BLaER1 treated with 17β-estradiol and CSF1 and Interleukin-3, amounts not matched to agents 10 nM and 100 nM (cell line): Measurements from ENCODE around the gene USP37.

ENCODE experiments used
- H3K27ac ChIP-seq, 11 experiments: shearing (Covaris generic); formaldehyde crosslinking; 2 replicates each; pipeline ENCODE4 v1.8.1; 2022
- H3K27me3 ChIP-seq, 11 experiments: shearing (Covaris generic); formaldehyde crosslinking; 2 replicates each; pipeline ENCODE4 v1.8.1; 2022
- H3K36me3 ChIP-seq, 11 experiments: shearing (Covaris generic); formaldehyde crosslinking; 2 replicates each; pipeline ENCODE4 v1.8.1; 2022
- H3K4me1 ChIP-seq, 10 experiments: shearing (Covaris generic); formaldehyde crosslinking; 2 replicates each; pipeline ENCODE4 v1.8.1; 2022
- H3K4me2 ChIP-seq, 11 experiments: shearing (Covaris generic); formaldehyde crosslinking; 2 replicates each; pipeline ENCODE4 v1.8.1; 2022
- H3K4me3 ChIP-seq, 10 experiments: shearing (Covaris generic); formaldehyde crosslinking; 2 replicates each; pipeline ENCODE4 v1.8.1; 2022
- H3K9ac ChIP-seq, 11 experiments: shearing (Covaris generic); formaldehyde crosslinking; 2 replicates each; pipeline ENCODE4 v1.8.1; 2022
- H3K9me3 ChIP-seq, 11 experiments: shearing (Covaris generic); formaldehyde crosslinking; replicated peaks in 1 of 11; 2 replicates each; pipeline ENCODE4 v1.8.1; 2022
- H4K20me1 ChIP-seq, 11 experiments: shearing (Covaris generic); formaldehyde crosslinking; 2 replicates each; pipeline ENCODE4 v1.8.1; 2022
- Cebpa-rat ChIP-seq, 11 experiments: shearing (Covaris generic); IDR thresholded peaks; 2 replicates each; pipeline ENCODE4 v1.8.1; 2022

The USP37 gene

GRCh38 chr2:218568190-218569037, at the start of gene USP37, which contains the start of gene CNOT9:
Gene USP37 (minus strand): TSS chr2:218568351. CDS start chr2:218558653, 9,698 bp downstream.
Gene CNOT9 (plus strand): TSS chr2:218568839. CDS start chr2:218568955, 116 bp downstream.
- peak within 1 kb of the TSS; percentile 84 to 98 (median 95) for H3K27ac ChIP-seq
- peak within 1 kb of the TSS; percentile 79 to 95 (median 86) for H3K4me3 ChIP-seq
- peaks cover 33 to 44% (median 41%) of the 10 kb centered on the region in 10 experiments for H3K4me1 ChIP-seq
- H3K4me2 ChIP-seq, result peak within 1 kb of the TSS; percentile 85 to 99 (median 94)
- H4K20me1 ChIP-seq, result peaks cover 7 to 56% (median 40%) of the 10 kb centered on the region in 11 experiments; a peak in 21 of 22 replicates
- peaks cover 29 to 64% (median 49%) of the 10 kb centered on the region in 11 experiments for H3K36me3 ChIP-seq
- no peaks in the 10 kb centered on the region for H3K9me3 ChIP-seq
- no peaks in the 10 kb centered on the region for H3K27me3 ChIP-seq
- no peak for TF ChIP-seq Cebpa-rat (IDR thresholded peaks at IDR 0.05)
- H3K9ac ChIP-seq, result peak within 1 kb of the TSS; percentile 91 to 98 (median 95)

- H3K4me2 ChIP-seq, result no peak overlapping the region
- H4K20me1 ChIP-seq, result no peaks in the 10 kb centered on the region
- no peaks in the 10 kb centered on the region; a peak in 1 of 22 replicates for H3K36me3 ChIP-seq
- H3K27me3 ChIP-seq, result no peaks in the 10 kb centered on the region
- no peak overlapping the region for H3K27ac ChIP-seq
- H3K9me3 ChIP-seq, result no peaks in the 10 kb centered on the region
- no peaks in the 10 kb centered on the region for H3K4me1 ChIP-seq
- no peak overlapping the region for H3K9ac ChIP-seq
- H3K4me3 ChIP-seq, result no peak overlapping the region
- TF ChIP-seq Cebpa-rat (IDR thresholded peaks at IDR 0.05), result no peak
Observed at GRCh38 chr2:218615868-218616315, 47.7 kb upstream of the USP37 start.

- H3K9me3 ChIP-seq, result no peaks in the 10 kb centered on the region
- H3K4me3 ChIP-seq, result no peak within 1 kb of the TSS
- no peak for TF ChIP-seq Cebpa-rat (IDR thresholded peaks at IDR 0.05)
- no peaks in the 10 kb centered on the region for H4K20me1 ChIP-seq
- no peaks in the 10 kb centered on the region for H3K27me3 ChIP-seq
- no peaks in the 10 kb centered on the region for H3K4me1 ChIP-seq
- H3K27ac ChIP-seq, result no peak within 1 kb of the TSS
- no peak within 1 kb of the TSS for H3K9ac ChIP-seq
- no peak within 1 kb of the TSS for H3K4me2 ChIP-seq
- H3K36me3 ChIP-seq, result no peaks in the 10 kb centered on the region
Observed at GRCh38 chr2:218607436-218608115, 39.4 kb upstream of the USP37 start, which contains the start of gene PLCD4. Gene PLCD4 (plus strand): TSS chr2:218607899. CDS start chr2:218615740, 7,841 bp downstream.

- no peak overlapping the region for H3K4me2 ChIP-seq
- no peak overlapping the region for H3K9ac ChIP-seq
- no peak overlapping the region for H3K27ac ChIP-seq
- no peaks in the 10 kb centered on the region for H3K27me3 ChIP-seq
- no peaks in the 10 kb centered on the region for H3K36me3 ChIP-seq
- no peaks in the 10 kb centered on the region for H3K4me1 ChIP-seq
- no peak for TF ChIP-seq Cebpa-rat (IDR thresholded peaks at IDR 0.05)
- H3K4me3 ChIP-seq, result no peak overlapping the region
- H3K9me3 ChIP-seq, result no peaks in the 10 kb centered on the region
- H4K20me1 ChIP-seq, result no peaks in the 10 kb centered on the region
Observed at GRCh38 chr2:218605432-218605831, 37.3 kb upstream of the USP37 start.

GRCh38 chr2:218585541-218585940, 17.4 kb upstream of the USP37 start:
- no peak overlapping the region for H3K27ac ChIP-seq
- no peak overlapping the region for H3K9ac ChIP-seq
- H3K36me3 ChIP-seq, result peaks cover 99 to 100% (median 100%) of the 10 kb centered on the region in 11 experiments

GRCh38 chr2:218583983-218584850, 16.1 kb upstream of the USP37 start:
- no peak overlapping the region for H3K4me2 ChIP-seq
- H3K9ac ChIP-seq, result no peak overlapping the region
- peaks cover 88 to 100% (median 99%) of the 10 kb centered on the region in 11 experiments for H3K36me3 ChIP-seq
- H3K4me3 ChIP-seq, result no peak overlapping the region
- peaks cover 31 to 89% (median 56%) of the 10 kb centered on the region in 11 experiments; a peak in 21 of 22 replicates for H4K20me1 ChIP-seq
- peaks cover 0 to 8% (median 0%) of the 10 kb centered on the region in 10 experiments; a peak in 2 of 20 replicates for H3K4me1 ChIP-seq
- no peak overlapping the region for H3K27ac ChIP-seq
- no peaks in the 10 kb centered on the region for H3K27me3 ChIP-seq
- no peaks in the 10 kb centered on the region for H3K9me3 ChIP-seq
- no peak for TF ChIP-seq Cebpa-rat (IDR thresholded peaks at IDR 0.05)

More at GRCh38 chr2:218585541-218585940, 17.4 kb upstream of the USP37 start:
- Histone ChIP-seq H3K9me3 (no peaks in the 10 kb centered on the region), H4K20me1 (peaks cover 17 to 88% (median 51%) of the 10 kb centered on the region in 11 experiments; a peak in 21 of 22 replicates), H3K4me3 (no peak overlapping the region), H3K4me1 (peaks cover 0 to 8% (median 0%) of the 10 kb centered on the region in 10 experiments; a peak in 2 of 20 replicates), H3K27me3 (no peaks in the 10 kb centered on the region), H3K4me2 (no peak overlapping the region)
- TF ChIP-seq Cebpa-rat (IDR thresholded peaks at IDR 0.05), result no peak

GRCh38 chr2:218582076-218582475, 13.9 kb upstream of the USP37 start:
- Histone ChIP-seq H3K4me2 (no peak overlapping the region), H3K27me3 (no peaks in the 10 kb centered on the region), H3K4me3 (no peak overlapping the region), H4K20me1 (peaks cover 51 to 100% (median 77%) of the 10 kb centered on the region in 11 experiments; a peak in 21 of 22 replicates), H3K27ac (no peak overlapping the region), H3K9ac (no peak overlapping the region), H3K36me3 (peaks cover 77 to 100% (median 91%) of the 10 kb centered on the region in 11 experiments), H3K4me1 (peaks cover 0 to 8% (median 0%) of the 10 kb centered on the region in 10 experiments; a peak in 2 of 20 replicates), H3K9me3 (no peaks in the 10 kb centered on the region)
- no peak for TF ChIP-seq Cebpa-rat (IDR thresholded peaks at IDR 0.05)

GRCh38 chr2:218578272-218578877, 10.2 kb upstream of the USP37 start:
- Histone ChIP-seq H3K9ac (no peak overlapping the region), H3K27me3 (no peaks in the 10 kb centered on the region), H3K4me3 (no peak overlapping the region), H3K36me3 (peaks cover 73 to 100% (median 88%) of the 10 kb centered on the region in 11 experiments), H3K27ac (no peak overlapping the region), H3K4me1 (peaks cover 0 to 7% (median 0%) of the 10 kb centered on the region in 10 experiments; a peak in 1 of 20 replicates), H4K20me1 (peaks cover 71 to 100% (median 87%) of the 10 kb centered on the region in 11 experiments; a peak in 21 of 22 replicates), H3K9me3 (no peaks in the 10 kb centered on the region), H3K4me2 (no peak overlapping the region)
- no peak for TF ChIP-seq Cebpa-rat (IDR thresholded peaks at IDR 0.05)
